WTC11 (cell line): ENCODE results near the gene PTPRN2. TPM values are rescaled to one million over a fixed set of nuclear protein-coding genes. Genes with fewer than 3 reads are reported as not detected.

Source experiments
- ATAC-seq: fragments of 200-7000 bp; cut with Tn5 transposase; 2 replicates; pipeline ENCODE4 v1.10.0; 2021; ENCODE audit warnings: mild to moderate bottlenecking, moderate library complexity
- CTCF ChIA-PET: fragments of 300-600 bp; sonication (Branson Sonifier 250); formaldehyde crosslinking; loops from one replicate; lab custom pipeline; 2021; ENCODE audit warnings: antibody characterized with exemption; lab: Charles Lee
- POLR2A ChIA-PET: fragments of 350-600 bp; sonication (Branson Sonifier 250); formaldehyde crosslinking; loops from one replicate; lab custom pipeline; 2021; ENCODE audit warnings: antibody characterized with exemption; lab: Charles Lee
- DNase-seq: peaks from one replicate; pipeline ENCODE4 v3.0.0; 2021; ENCODE audit warnings: low spot score
- H3K27ac Mint-ChIP-seq: 2 replicates; pipeline ENCODE4 v1.8.0; 2021; ENCODE audit warnings: mixed read lengths
- H3K27me3 Mint-ChIP-seq: 2 replicates; pipeline ENCODE4 v1.8.0; 2021; ENCODE audit warnings: low read depth, mild to moderate bottlenecking, moderate library complexity, mixed read lengths
- H3K36me3 Mint-ChIP-seq: 2 replicates; pipeline ENCODE4 v1.8.0; 2021; ENCODE audit warnings: mixed read lengths
- H3K4me1 Mint-ChIP-seq: 2 replicates; pipeline ENCODE4 v1.8.0; 2022; ENCODE audit warnings: mixed read lengths
- H3K4me3 Mint-ChIP-seq: 2 replicates; pipeline ENCODE4 v1.8.0; 2021; ENCODE audit warnings: mild to moderate bottlenecking, moderate library complexity, mixed read lengths
- H3K9me3 Mint-ChIP-seq: 2 replicates; pipeline ENCODE4 v1.8.0; 2021; ENCODE audit warnings: mixed read lengths
- AFF4 ChIP-seq: sonication (generic); formaldehyde crosslinking; IDR thresholded peaks from 2 replicates; pipeline ENCODE4 v1.8.1; 2023; ENCODE audit warnings: mild to moderate bottlenecking, missing genetic modification reagents, borderline replicate concordance
- AR ChIP-seq: fragments of 250-450 bp; sonication (Bioruptor Pico); IDR thresholded peaks from 2 replicates; pipeline ENCODE4 v1.9.0; 2021; ENCODE audit warnings: mild to moderate bottlenecking
- E2F1 ChIP-seq: sonication (generic); formaldehyde crosslinking; IDR thresholded peaks from 2 replicates; pipeline ENCODE4 v1.8.0; 2022; ENCODE audit warnings: mild to moderate bottlenecking, missing genetic modification reagents
- GRHL2 ChIP-seq: fragments of 250-450 bp; sonication (Bioruptor Pico); IDR thresholded peaks from 2 replicates; pipeline ENCODE4 v1.8.0; 2022; ENCODE audit warnings: mild to moderate bottlenecking, moderate library complexity; ENCODE audit not compliant: insufficient replicate concordance, severe bottlenecking
- GTF2I ChIP-seq: fragments of 250-450 bp; sonication (Bioruptor Pico); conservative IDR thresholded peaks from 2 replicates; pipeline ENCODE4 v1.4.0; 2021; ENCODE audit warnings: mild to moderate bottlenecking
- IRF1 ChIP-seq: sonication (generic); formaldehyde crosslinking; IDR thresholded peaks from 2 replicates; pipeline ENCODE4 v1.8.0; 2023; ENCODE audit warnings: missing genetic modification reagents
- JAZF1 ChIP-seq: fragments of 250-450 bp; sonication (Bioruptor Pico); IDR thresholded peaks from 2 replicates; pipeline ENCODE4 v1.9.0; 2021; ENCODE audit warnings: moderate library complexity, mild to moderate bottlenecking, inconsistent platforms
- KAT7 ChIP-seq: sonication (generic); formaldehyde crosslinking; IDR thresholded peaks from 2 replicates; pipeline ENCODE4 v1.8.1; 2023; ENCODE audit warnings: missing genetic modification reagents, mild to moderate bottlenecking, borderline replicate concordance
- MYBL2 ChIP-seq: sonication (generic); formaldehyde crosslinking; IDR thresholded peaks from 2 replicates; pipeline ENCODE4 v1.8.1; 2023; ENCODE audit warnings: mild to moderate bottlenecking, moderate library complexity, missing genetic modification reagents
- NFATC4 ChIP-seq: fragments of 250-450 bp; sonication (Bioruptor Pico); IDR thresholded peaks from 2 replicates; pipeline ENCODE4 v1.9.0; 2021; ENCODE audit warnings: mild to moderate bottlenecking
- NR1H2 ChIP-seq: sonication (generic); formaldehyde crosslinking; IDR thresholded peaks from 2 replicates; pipeline ENCODE4 v1.9.0; 2021; ENCODE audit warnings: mild to moderate bottlenecking, moderate library complexity, missing genetic modification reagents
- OVOL2 ChIP-seq: fragments of 250-450 bp; sonication (Bioruptor Pico); IDR thresholded peaks from 2 replicates; pipeline ENCODE4 v1.9.0; 2021; ENCODE audit warnings: mild to moderate bottlenecking, borderline replicate concordance
- SOX15 ChIP-seq: fragments of 250-450 bp; sonication (Bioruptor Pico); IDR thresholded peaks from 2 replicates; pipeline ENCODE4 v1.9.0; 2021; ENCODE audit warnings: mild to moderate bottlenecking
- SP1 ChIP-seq: sonication (generic); formaldehyde crosslinking; conservative IDR thresholded peaks from 2 replicates; pipeline ENCODE4 v1.8.1; 2022; ENCODE audit warnings: missing genetic modification reagents
- TEAD4 ChIP-seq: sonication (generic); formaldehyde crosslinking; IDR thresholded peaks from 2 replicates; pipeline ENCODE4 v1.8.0; 2022; ENCODE audit warnings: mild to moderate bottlenecking, missing genetic modification reagents
- ZBTB21 ChIP-seq: sonication (generic); formaldehyde crosslinking; IDR thresholded peaks from 2 replicates; pipeline ENCODE4 v1.8.1; 2023; ENCODE audit warnings: mild to moderate bottlenecking, missing genetic modification reagents, borderline replicate concordance
- ZNF219 ChIP-seq: sonication (generic); formaldehyde crosslinking; IDR thresholded peaks from 2 replicates; pipeline ENCODE4 v1.8.0; 2023; ENCODE audit warnings: missing genetic modification reagents, mild to moderate bottlenecking, borderline replicate concordance
- ZNF232 ChIP-seq: sonication (generic); formaldehyde crosslinking; IDR thresholded peaks from 2 replicates; pipeline ENCODE4 v1.8.0; 2022; ENCODE audit warnings: mild to moderate bottlenecking, missing genetic modification reagents
- ZNF317 ChIP-seq: sonication (generic); formaldehyde crosslinking; IDR thresholded peaks from 2 replicates; pipeline ENCODE4 v1.8.1; 2023; ENCODE audit warnings: low read depth, mild to moderate bottlenecking, moderate library complexity, missing genetic modification reagents, borderline replicate concordance
- ZNF396 ChIP-seq: fragments of 250-450 bp; sonication (Bioruptor Pico); IDR thresholded peaks from 2 replicates; pipeline ENCODE4 v1.8.0; 2021; ENCODE audit warnings: mild to moderate bottlenecking, moderate library complexity, borderline replicate concordance
- ZNF425 ChIP-seq: fragments of 250-450 bp; sonication (Bioruptor Pico); conservative IDR thresholded peaks from 2 replicates; pipeline ENCODE4 v1.9.0; 2021; ENCODE audit warnings: mild to moderate bottlenecking
- ZNF512 ChIP-seq: sonication (generic); formaldehyde crosslinking; IDR thresholded peaks from 2 replicates; pipeline ENCODE4 v1.8.1; 2022; ENCODE audit warnings: missing genetic modification reagents, borderline replicate concordance
- total RNA-seq: library from RNA; stranded (reverse); gene quantifications from 3 replicates; pipeline ENCODE4 v1.2.3, GENCODE V29; 2021

Gene PTPRN2
- total RNA-seq, 1 experiment from 2014 or later = 4.7 TPM

- H3K27ac Mint-ChIP-seq = no peak overlapping the region
- TF ChIP-seq E2F1 (CRISPR knock-in tag) (no peak), NFATC4 (no peak), NR1H2 (CRISPR knock-in tag) (no peak), ZNF219 (no peak), AR (no peak), KAT7 (CRISPR knock-in tag) (no peak)
- DNase-seq (no peak), ATAC-seq (no peak)
- H3K9me3 Mint-ChIP-seq = peaks cover 9% of the 10 kb centered on the region
- CTCF ChIA-PET = no interaction called here
- POLR2A ChIA-PET = interaction anchor here (0.6 kb wide), 1 partner anchor 113 kb away, joined by 4 read pairs; no protein-coding TSS in a partner anchor
- H3K27me3 Mint-ChIP-seq = peaks cover 3% of the 10 kb centered on the region
- no peak overlapping the region for H3K4me3 Mint-ChIP-seq
- H3K36me3 Mint-ChIP-seq = peaks cover 9% of the 10 kb centered on the region
- peaks cover 3% of the 10 kb centered on the region for H3K4me1 Mint-ChIP-seq
These were observed 60.6 kb downstream of the PTPRN2 start for GRCh38 chr7:158527038-158527437.

- Mint-ChIP-seq H3K36me3 (peaks cover 9% of the 10 kb centered on the region), H3K9me3 (peaks cover 9% of the 10 kb centered on the region), H3K27ac (no peak overlapping the region), H3K4me1 (peaks cover 3% of the 10 kb centered on the region), H3K27me3 (peaks cover 3% of the 10 kb centered on the region), H3K4me3 (no peak overlapping the region)
- CTCF ChIA-PET = interaction anchor here (0.6 to 1.5 kb wide), 8 partner anchors 14 to 112 kb away, joined by 3 to 10 read pairs (median 4); no protein-coding TSS in a partner anchor
- POLR2A ChIA-PET = interaction anchor here (0.6 kb wide), 1 partner anchor 113 kb away, joined by 4 read pairs; no protein-coding TSS in a partner anchor
- TF ChIP-seq GTF2I (CRISPR knock-in tag) = no peak
- no peak for TF ChIP-seq ZBTB21 (CRISPR knock-in tag)
- no peak for TF ChIP-seq ZNF317 (CRISPR knock-in tag)
- no peak for TF ChIP-seq SOX15 (CRISPR knock-in tag)
- TF ChIP-seq ZNF512 (CRISPR knock-in tag) = no peak
- no peak for TF ChIP-seq GRHL2 (CRISPR knock-in tag)
- TF ChIP-seq IRF1 = no peak
- no peak for TF ChIP-seq SP1 (CRISPR knock-in tag)
- TF ChIP-seq MYBL2 = no peak
- TF ChIP-seq ZNF425 (CRISPR knock-in tag) = no peak
- TF ChIP-seq JAZF1 (CRISPR knock-in tag) = no peak
- TF ChIP-seq ZNF232 = no peak
- no peak for TF ChIP-seq OVOL2 (CRISPR knock-in tag)
- no peak for TF ChIP-seq AFF4 (CRISPR knock-in tag)
- TF ChIP-seq NFATC4 = no peak
- TF ChIP-seq ZNF396 (CRISPR knock-in tag) = no peak
- no peak for TF ChIP-seq TEAD4 (CRISPR knock-in tag)
- ATAC-seq (no peak), DNase-seq (no peak)
These were observed 61.1 kb downstream of the PTPRN2 start for GRCh38 chr7:158526531-158526930.
